ENCODE data around the gene SOBP. TPM values are rescaled to one million over a fixed set of nuclear protein-coding genes. Genes with fewer than 3 reads are reported as not detected.

Gene SOBP
- polyA plus RNA-seq, 1 donor (not counting 4 experiments of a cell fraction or from before 2014, with no cell fraction given), result not detected

- TF ChIP-seq CTCF (optimal IDR thresholded peaks at IDR 0.05 in 1 of 3, IDR thresholded peaks at IDR 0.05 in 1 of 3, conservative IDR thresholded peaks at IDR 0.05 in 1 of 3; ENCODE audit: extremely low read depth in 1 of 3, insufficient read depth in 2 of 3, low read length in 3 of 3) (no peak), EZH2 (IDR thresholded peaks at IDR 0.05; ENCODE audit: low read length) (no peak)
- peaks cover 5% of the 10 kb centered on the region for H3K27me3 ChIP-seq (ENCODE audit: control insufficient read depth, extremely low read depth, insufficient read depth, low read length)
- no peak overlapping the region for H3K4me3 ChIP-seq (ENCODE audit: control insufficient read depth in 2 of 3, extremely low read depth in 1 of 3, insufficient read depth in 2 of 3, low read depth in 1 of 3, low read length in 3 of 3)
- no peaks in the 10 kb centered on the region for H3K9me3 ChIP-seq (ENCODE audit: control insufficient read depth, low read depth, low read length)
- no peaks in the 10 kb centered on the region for H4K20me1 ChIP-seq (ENCODE audit: control insufficient read depth, extremely low read depth, insufficient read depth, low read length)
- no peak overlapping the region for H3K27ac ChIP-seq (ENCODE audit: control insufficient read depth, insufficient read depth, low read length)
- dilution Hi-C loops (cut with MboI; ENCODE audit: extremely low pct_ligation_motif_present, low sequenced_read_pairs), result no loop called here
- no peak overlapping the region for H3K4me2 ChIP-seq (ENCODE audit: control insufficient read depth, extremely low read depth, insufficient read depth, low read depth, low read length)
- FAIRE-seq, result no peak
- H3K9ac ChIP-seq (ENCODE audit: control insufficient read depth, extremely low read depth, insufficient read depth, low read length), result no peak overlapping the region
- no peaks in the 10 kb centered on the region for H3K9me1 ChIP-seq (ENCODE audit: control insufficient read depth, extremely low read depth, insufficient read depth, low read length)
- no peaks in the 10 kb centered on the region for H3K4me1 ChIP-seq (ENCODE audit: control insufficient read depth, extremely low read depth, insufficient read depth, low read length)
- DNase-seq (ENCODE audit: low read depth, low spot score), result no peak
- no peaks in the 10 kb centered on the region for H3K36me3 ChIP-seq (ENCODE audit: control insufficient read depth in 2 of 2, extremely low read depth in 1 of 2, insufficient read depth in 2 of 2, low read length in 2 of 2)
- no peaks in the 10 kb centered on the region for H3K79me2 ChIP-seq (ENCODE audit: control insufficient read depth, insufficient read depth, low read length)
- no peak overlapping the region for H2AFZ ChIP-seq (ENCODE audit: control insufficient read depth, low read length)
Measured at GRCh38 chr6:107646176-107646575, 156.3 kb downstream of the SOBP start.

- H3K79me2 ChIP-seq (ENCODE audit: control insufficient read depth, insufficient read depth, low read length), result no peaks in the 10 kb centered on the region
- H3K4me1 ChIP-seq (ENCODE audit: control insufficient read depth, extremely low read depth, insufficient read depth, low read length), result no peaks in the 10 kb centered on the region
- no peak for FAIRE-seq
- H3K4me3 ChIP-seq (ENCODE audit: control insufficient read depth in 2 of 3, extremely low read depth in 1 of 3, insufficient read depth in 2 of 3, low read depth in 1 of 3, low read length in 3 of 3), result no peak overlapping the region
- no peak overlapping the region for H3K9ac ChIP-seq (ENCODE audit: control insufficient read depth, extremely low read depth, insufficient read depth, low read length)
- dilution Hi-C loops (cut with MboI; ENCODE audit: extremely low pct_ligation_motif_present, low sequenced_read_pairs), result no loop called here
- no peaks in the 10 kb centered on the region for H3K9me1 ChIP-seq (ENCODE audit: control insufficient read depth, extremely low read depth, insufficient read depth, low read length)
- no peak overlapping the region for H3K27ac ChIP-seq (ENCODE audit: control insufficient read depth, insufficient read depth, low read length)
- no peak overlapping the region for H3K4me2 ChIP-seq (ENCODE audit: control insufficient read depth, extremely low read depth, insufficient read depth, low read depth, low read length)
- H3K27me3 ChIP-seq (ENCODE audit: control insufficient read depth, extremely low read depth, insufficient read depth, low read length), result peaks cover 5% of the 10 kb centered on the region
- H4K20me1 ChIP-seq (ENCODE audit: control insufficient read depth, extremely low read depth, insufficient read depth, low read length), result no peaks in the 10 kb centered on the region
- no peak for TF ChIP-seq CTCF (optimal IDR thresholded peaks at IDR 0.05 in 1 of 3, IDR thresholded peaks at IDR 0.05 in 1 of 3, conservative IDR thresholded peaks at IDR 0.05 in 1 of 3; ENCODE audit: extremely low read depth in 1 of 3, insufficient read depth in 2 of 3, low read length in 3 of 3)
- no peak for TF ChIP-seq EZH2 (IDR thresholded peaks at IDR 0.05; ENCODE audit: low read length)
- DNase-seq (ENCODE audit: low read depth, low spot score), result no peak
- H3K36me3 ChIP-seq (ENCODE audit: control insufficient read depth in 2 of 2, extremely low read depth in 1 of 2, insufficient read depth in 2 of 2, low read length in 2 of 2), result no peaks in the 10 kb centered on the region
- H3K9me3 ChIP-seq (ENCODE audit: control insufficient read depth, low read depth, low read length), result no peaks in the 10 kb centered on the region
- no peak overlapping the region for H2AFZ ChIP-seq (ENCODE audit: control insufficient read depth, low read length)
Measured at GRCh38 chr6:107646776-107647438, 157.0 kb downstream of the SOBP start.
